ENCODE results near the gene HAAO. TPM values are rescaled to one million over a fixed set of nuclear protein-coding genes. Genes with fewer than 3 reads are reported as not detected.

HAAO gene
- total RNA-seq, 1 experiment from 2014 or later = 2.2 TPM

- DNase-seq = no peak
- no peaks in the 10 kb centered on the region for H3K27me3 Mint-ChIP-seq (ENCODE audit: unreplicated experiment)
- BruUV-seq (replicated peaks) = no TSS peak
- no peak overlapping the region for H3K4me3 Mint-ChIP-seq (ENCODE audit: low read depth, unreplicated experiment)
- H3K36me3 Mint-ChIP-seq (ENCODE audit: insufficient read depth, unreplicated experiment) = no peaks in the 10 kb centered on the region
- TF ChIP-seq, protein P1, sequence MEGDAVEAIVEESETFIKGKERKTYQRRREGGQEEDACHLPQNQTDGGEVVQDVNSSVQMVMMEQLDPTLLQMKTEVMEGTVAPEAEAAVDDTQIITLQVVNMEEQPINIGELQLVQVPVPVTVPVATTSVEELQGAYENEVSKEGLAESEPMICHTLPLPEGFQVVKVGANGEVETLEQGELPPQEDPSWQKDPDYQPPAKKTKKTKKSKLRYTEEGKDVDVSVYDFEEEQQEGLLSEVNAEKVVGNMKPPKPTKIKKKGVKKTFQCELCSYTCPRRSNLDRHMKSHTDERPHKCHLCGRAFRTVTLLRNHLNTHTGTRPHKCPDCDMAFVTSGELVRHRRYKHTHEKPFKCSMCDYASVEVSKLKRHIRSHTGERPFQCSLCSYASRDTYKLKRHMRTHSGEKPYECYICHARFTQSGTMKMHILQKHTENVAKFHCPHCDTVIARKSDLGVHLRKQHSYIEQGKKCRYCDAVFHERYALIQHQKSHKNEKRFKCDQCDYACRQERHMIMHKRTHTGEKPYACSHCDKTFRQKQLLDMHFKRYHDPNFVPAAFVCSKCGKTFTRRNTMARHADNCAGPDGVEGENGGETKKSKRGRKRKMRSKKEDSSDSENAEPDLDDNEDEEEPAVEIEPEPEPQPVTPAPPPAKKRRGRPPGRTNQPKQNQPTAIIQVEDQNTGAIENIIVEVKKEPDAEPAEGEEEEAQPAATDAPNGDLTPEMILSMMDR (IDR thresholded peaks at IDR 0.05; ENCODE audit: unreplicated experiment) = no peak
- H3K27ac Mint-ChIP-seq (ENCODE audit: unreplicated experiment) = no peak overlapping the region
- intact Hi-C loops (cut with micrococcal nuclease; ENCODE audit: unreplicated experiment) = no loop called here
- H3K9me3 Mint-ChIP-seq (ENCODE audit: low read depth, unreplicated experiment) = no peaks in the 10 kb centered on the region
- no peaks in the 10 kb centered on the region for H3K4me1 Mint-ChIP-seq (ENCODE audit: low read depth, unreplicated experiment)
- CTCF ChIA-PET = interaction anchor here (0.8 kb wide), 1 partner anchor 8 kb away, joined by 3 read pairs; no protein-coding TSS in a partner anchor
Measured at GRCh38 chr2:42819160-42819559, 26.8 kb upstream of the HAAO start.

GRCh38 chr2:42815726-42816125 is 23.3 kb upstream of the HAAO start:
- no peaks in the 10 kb centered on the region for H3K27me3 Mint-ChIP-seq (ENCODE audit: unreplicated experiment)
- no peaks in the 10 kb centered on the region for H3K4me1 Mint-ChIP-seq (ENCODE audit: low read depth, unreplicated experiment)
- H3K9me3 Mint-ChIP-seq (ENCODE audit: low read depth, unreplicated experiment) = no peaks in the 10 kb centered on the region
- BruUV-seq (replicated peaks) = no TSS peak
- no peak for DNase-seq
- intact Hi-C loops (cut with micrococcal nuclease; ENCODE audit: unreplicated experiment) = no loop called here
- H3K27ac Mint-ChIP-seq (ENCODE audit: unreplicated experiment) = no peak overlapping the region
- H3K4me3 Mint-ChIP-seq (ENCODE audit: low read depth, unreplicated experiment) = no peak overlapping the region
- H3K36me3 Mint-ChIP-seq (ENCODE audit: insufficient read depth, unreplicated experiment) = peaks cover 13% of the 10 kb centered on the region
- CTCF ChIA-PET = no interaction called here
- TF ChIP-seq, protein P1 (IDR thresholded peaks at IDR 0.05; ENCODE audit: unreplicated experiment) = no peak

DNA sequence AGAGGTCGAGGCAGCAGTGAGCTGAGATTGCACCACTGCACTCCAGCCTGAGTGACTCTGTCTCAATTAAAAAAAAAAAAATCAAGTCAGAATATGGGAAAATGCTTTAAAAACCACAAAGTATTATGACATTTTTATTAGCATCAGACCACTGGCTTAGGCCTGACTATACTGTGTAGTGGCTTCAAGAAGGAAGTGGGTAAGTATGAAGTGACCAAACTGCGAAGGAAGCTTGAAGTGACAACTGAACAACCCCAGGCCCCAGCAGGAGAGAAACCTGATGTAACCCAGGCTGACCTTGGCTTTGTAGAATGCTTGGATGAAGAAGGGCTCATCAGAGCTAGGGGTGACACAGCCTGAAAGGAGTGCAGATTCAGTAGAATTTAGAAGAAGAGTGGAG is 21.4 kb upstream of the HAAO start:
- intact Hi-C loops (cut with micrococcal nuclease; ENCODE audit: unreplicated experiment) = no loop called here
- Mint-ChIP-seq H3K27ac (ENCODE audit: unreplicated experiment) (no peak overlapping the region), H3K4me1 (ENCODE audit: low read depth, unreplicated experiment) (no peaks in the 10 kb centered on the region), H3K36me3 (ENCODE audit: insufficient read depth, unreplicated experiment) (peaks cover 31% of the 10 kb centered on the region), H3K9me3 (ENCODE audit: low read depth, unreplicated experiment) (no peaks in the 10 kb centered on the region), H3K27me3 (ENCODE audit: unreplicated experiment) (no peaks in the 10 kb centered on the region), H3K4me3 (ENCODE audit: low read depth, unreplicated experiment) (no peak overlapping the region)
- CTCF ChIA-PET = interaction anchor here (0.5 kb wide), 1 partner anchor 1430 kb away, joined by 3 read pairs; no protein-coding TSS in a partner anchor
- DNase-seq = no peak
- BruUV-seq (replicated peaks) = no TSS peak
- TF ChIP-seq, protein P1 (IDR thresholded peaks at IDR 0.05; ENCODE audit: unreplicated experiment) = no peak

DNA sequence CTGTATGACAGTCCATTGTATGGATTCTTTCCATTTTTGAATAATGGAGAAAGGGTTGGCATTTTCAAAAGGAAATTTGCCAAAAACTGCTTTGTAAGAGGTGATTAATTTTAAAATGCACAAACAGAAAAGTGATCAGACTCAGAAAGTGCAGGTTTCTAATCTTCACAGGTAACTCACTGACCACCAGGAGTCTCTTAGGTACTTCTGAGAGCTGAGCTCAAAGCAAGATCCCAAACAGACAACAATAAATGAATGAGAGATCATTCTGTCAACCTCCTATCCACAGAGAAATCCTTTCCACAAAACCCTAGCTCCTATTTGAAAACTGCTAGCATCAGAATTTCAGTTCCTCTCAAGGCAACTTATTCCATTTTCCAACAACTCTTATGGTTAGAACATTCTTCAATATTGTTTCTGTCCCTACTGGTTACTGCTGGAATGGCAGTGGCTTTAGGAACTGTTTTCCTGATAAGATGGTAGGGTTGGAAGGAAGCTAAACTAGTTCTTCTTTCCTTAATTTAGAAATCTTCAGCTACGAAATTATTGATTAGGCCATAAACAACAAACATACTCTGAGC is 20.6 kb upstream of the HAAO start:
- intact Hi-C loops (cut with micrococcal nuclease; ENCODE audit: unreplicated experiment) = no loop called here
- no peak overlapping the region for H3K4me3 Mint-ChIP-seq (ENCODE audit: low read depth, unreplicated experiment)
- BruUV-seq (replicated peaks) = no TSS peak
- no peaks in the 10 kb centered on the region for H3K4me1 Mint-ChIP-seq (ENCODE audit: low read depth, unreplicated experiment)
- H3K27me3 Mint-ChIP-seq (ENCODE audit: unreplicated experiment) = no peaks in the 10 kb centered on the region
- H3K9me3 Mint-ChIP-seq (ENCODE audit: low read depth, unreplicated experiment) = no peaks in the 10 kb centered on the region
- TF ChIP-seq, protein P1 (IDR thresholded peaks at IDR 0.05; ENCODE audit: unreplicated experiment) = peak; percentile 53
- H3K36me3 Mint-ChIP-seq (ENCODE audit: insufficient read depth, unreplicated experiment) = peaks cover 31% of the 10 kb centered on the region
- peak overlapping the region; percentile 51 for H3K27ac Mint-ChIP-seq (ENCODE audit: unreplicated experiment)
- CTCF ChIA-PET = interaction anchor here (0.6 to 0.9 kb wide), 2 partner anchors 690 to 824 kb away, joined by 3 to 4 read pairs; partner anchors contain the start of gene PLEKHH2
- DNase-seq = no peak
